Activated CD8-positive, alpha-beta memory T cell treated with anti-CD3 and anti-CD28 coated beads for 48 hours (primary cell): Measurements from ENCODE around the gene BTBD1.
"Not testable (repeated sequence)": the region's sequence is repeated elsewhere in the genome, so short reads cannot be mapped to it uniquely, and the experiment has no call there.

ENCODE experiments used
- DNase-seq, 3 experiments: peaks; one replicate each; pipeline ENCODE4 v3.0.0-alpha.2; 2020; ENCODE audit warnings: low read depth in 2 of 3, low spot score in 2 of 3

BTBD1 gene

DNA sequence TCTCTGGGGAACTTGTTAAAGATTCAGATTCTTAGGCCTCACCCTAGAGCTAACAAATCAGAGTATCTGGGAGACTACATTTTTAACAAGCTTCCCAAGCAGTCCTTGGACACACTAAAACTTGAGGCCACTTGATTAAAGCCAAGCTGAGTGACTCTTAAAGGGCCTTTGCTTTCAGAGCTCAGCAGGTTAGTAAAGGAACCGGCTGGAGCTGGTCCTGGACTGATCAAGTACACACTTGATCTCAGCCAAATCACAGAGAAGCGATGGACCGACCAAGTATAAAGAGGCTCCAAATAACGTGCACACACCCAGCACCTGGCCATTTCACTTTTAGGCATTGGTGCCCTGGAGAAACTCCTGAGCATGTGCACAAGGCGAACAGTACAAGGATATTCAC lies 27.5 kb upstream of the BTBD1 start:
- no peak for DNase-seq

- no peak for DNase-seq
These were observed 25.4 kb upstream of the BTBD1 start for GRCh38 chr15:83092309-83092976.

DNA sequence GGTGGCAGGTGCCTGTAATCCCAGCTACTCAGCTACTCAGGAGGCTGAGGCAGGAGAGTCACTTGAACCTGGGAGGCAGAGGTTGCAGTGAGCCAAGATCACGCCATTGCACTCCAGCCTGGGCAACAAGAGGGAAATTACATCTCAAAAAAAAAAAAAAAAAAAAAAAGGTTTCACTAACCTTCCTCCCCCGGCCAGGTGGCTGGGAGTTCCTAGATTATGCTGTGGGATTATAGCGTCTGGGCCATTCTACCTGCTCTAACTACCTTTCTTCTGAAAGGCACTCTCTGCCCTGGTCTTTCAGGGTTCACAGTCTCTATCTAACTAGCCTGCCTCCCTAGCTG lies 24.9 kb upstream of the BTBD1 start:
- DNase-seq: not testable (repeated sequence)

GRCh38 chr15:83090465-83090864 lies 23.4 kb upstream of the BTBD1 start:
- DNase-seq: no peak

- no peak for DNase-seq
These were observed 21.8 kb upstream of the BTBD1 start for GRCh38 chr15:83088876-83089275.

GRCh38 chr15:83087576-83087975 lies 20.5 kb upstream of the BTBD1 start:
- DNase-seq: no peak

- not testable (repeated sequence) for DNase-seq
These were observed 19.0 kb upstream of the BTBD1 start for GRCh38 chr15:83085864-83086552.

- not testable (repeated sequence) for DNase-seq
These were observed 18.4 kb upstream of the BTBD1 start for GRCh38 chr15:83085461-83085860.

- no peak for DNase-seq
These were observed 15.8 kb upstream of the BTBD1 start for GRCh38 chr15:83082730-83083386.

DNA sequence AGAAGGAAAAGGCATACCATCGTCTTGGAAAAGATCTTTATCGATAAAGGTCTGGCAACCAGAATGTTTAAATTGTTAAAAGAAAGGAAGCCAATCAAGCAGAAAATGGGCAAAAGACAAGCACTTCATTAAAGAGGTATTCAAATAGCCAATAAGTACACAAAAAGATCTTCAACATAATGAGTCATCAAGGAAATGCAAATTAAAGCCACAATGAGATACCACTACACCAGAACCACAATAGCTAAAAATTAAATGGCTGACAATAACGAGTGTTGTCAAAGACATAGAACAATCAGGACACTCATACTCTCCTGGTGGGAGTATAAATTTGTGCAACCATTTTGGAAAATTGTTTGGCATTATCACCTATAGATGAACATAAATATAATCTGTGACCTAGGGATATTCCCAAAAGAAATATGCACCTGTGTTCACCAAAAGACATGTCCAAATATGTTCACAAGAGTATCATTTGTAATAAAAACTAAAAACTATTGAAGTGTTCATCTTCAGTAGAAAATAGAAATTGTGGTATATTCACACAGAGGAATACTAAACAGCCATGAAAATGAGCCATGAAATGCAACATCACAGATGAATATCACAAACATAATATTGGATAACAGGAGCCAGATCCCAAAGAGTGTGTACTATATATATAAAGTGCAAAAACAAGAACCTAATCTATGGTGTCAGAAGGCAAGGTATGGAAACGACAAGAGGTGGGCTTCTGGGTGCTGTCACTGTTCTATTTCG lies 14.4 kb upstream of the BTBD1 start:
- no peak for DNase-seq

DNA sequence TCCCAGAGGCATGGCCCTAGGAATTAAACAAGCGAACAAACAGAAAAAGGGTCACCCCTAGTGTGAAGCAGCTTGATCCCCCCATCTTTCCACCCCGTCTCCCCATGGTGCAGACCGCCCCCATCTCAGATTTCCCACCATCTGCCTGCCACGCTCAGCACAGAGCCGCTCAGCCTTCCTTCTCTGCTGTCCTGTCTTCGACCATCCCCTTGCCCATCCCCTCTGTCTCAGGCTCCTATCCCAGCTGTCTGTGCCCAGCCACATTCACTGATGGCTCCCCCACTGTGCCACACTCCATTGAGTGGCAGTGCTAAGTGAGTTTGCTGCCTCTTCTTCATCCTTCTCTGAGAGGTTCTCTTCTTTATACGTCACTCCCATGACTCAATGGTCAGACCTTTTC lies 11.7 kb upstream of the BTBD1 start:
- no peak for DNase-seq

GRCh38 chr15:83077491-83078230 lies 10.6 kb upstream of the BTBD1 start:
- no peak for DNase-seq

DNA sequence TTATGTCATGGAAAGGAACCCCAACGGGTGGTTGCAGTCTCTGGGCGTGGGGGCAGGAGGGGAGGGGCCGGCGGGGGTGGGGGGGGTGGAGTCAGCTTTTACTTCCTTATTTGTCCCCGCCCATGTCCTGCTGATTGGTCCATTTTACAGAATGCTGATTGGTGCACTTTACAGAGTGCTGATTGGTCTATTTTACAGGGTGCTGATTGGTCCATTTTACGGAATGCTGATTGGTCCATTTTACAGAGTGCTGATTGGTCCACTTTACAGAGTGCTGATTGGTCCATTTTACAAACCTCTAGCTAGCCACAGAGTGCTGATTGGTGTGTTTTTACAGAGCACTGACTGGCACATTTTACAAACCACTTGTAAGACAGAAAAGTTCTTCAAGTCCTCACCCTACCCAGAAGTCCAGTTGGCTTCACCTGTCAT lies 2.2 kb upstream of the BTBD1 start:
- peak in 1 of 3 experiments; percentile 15 for DNase-seq

- no peak for DNase-seq
These were observed 1.0 kb upstream of the BTBD1 start for GRCh38 chr15:83068054-83068453.

DNA sequence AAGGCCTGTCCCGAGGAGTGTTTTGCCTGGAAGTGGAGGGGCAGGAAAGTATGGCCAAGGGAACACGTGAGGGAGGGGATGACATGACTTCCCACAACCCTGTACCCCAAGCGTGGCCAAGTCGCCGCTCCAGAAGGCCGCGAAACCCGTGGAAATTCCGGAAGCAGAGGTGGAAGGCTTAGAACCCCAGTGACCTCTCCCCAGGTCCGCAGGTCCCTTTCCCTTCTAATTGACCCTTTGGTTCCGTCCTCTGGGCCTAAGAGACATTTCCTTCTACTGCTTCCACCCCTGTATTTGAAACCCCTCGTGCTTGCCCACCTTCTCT lies 548 bp upstream of the BTBD1 start:
- no peak for DNase-seq

- DNase-seq: no peak
These were observed 868 bp downstream of the BTBD1 start for GRCh38 chr15:83066034-83066733.

DNA sequence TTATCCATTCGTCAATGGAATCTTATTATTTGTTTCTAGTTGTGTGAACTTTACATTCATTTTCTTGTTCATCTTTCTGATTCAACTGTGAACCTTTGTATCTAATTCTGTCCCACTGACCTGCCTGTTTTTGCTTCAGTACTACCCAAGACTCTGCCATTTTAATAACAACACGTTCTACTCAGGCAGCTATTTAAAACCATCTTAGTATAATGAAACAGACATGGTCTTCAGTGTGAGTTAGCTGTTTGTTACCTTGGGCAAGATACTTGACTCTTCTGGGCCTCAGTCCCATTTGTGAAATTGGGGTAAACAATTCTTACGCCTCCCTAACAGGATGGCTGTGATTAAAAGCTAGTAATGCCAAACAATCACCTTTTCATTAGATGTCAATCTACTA lies 1.6 kb downstream of the BTBD1 start:
- DNase-seq: no peak

GRCh38 chr15:83064859-83065258 lies 2.2 kb downstream of the BTBD1 start:
- DNase-seq: no peak

DNA sequence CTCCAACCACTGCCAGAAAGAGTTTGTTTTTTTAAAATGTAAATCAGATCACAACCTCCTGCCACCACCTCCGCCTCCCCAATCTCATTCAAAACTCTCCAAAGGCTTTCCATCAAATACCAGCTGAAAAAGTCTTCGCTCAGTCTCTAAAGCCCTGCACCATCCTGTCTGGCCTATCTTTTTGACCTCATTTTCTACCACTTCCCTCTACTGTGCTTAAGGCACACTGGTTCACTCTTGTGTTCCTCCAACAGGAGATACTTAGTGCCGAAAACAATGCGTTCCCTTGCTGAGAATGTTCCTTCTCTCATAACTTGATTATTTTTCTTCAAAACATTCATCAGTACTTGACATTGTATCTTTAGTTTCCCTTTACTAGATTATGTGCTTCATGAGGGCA lies 3.5 kb downstream of the BTBD1 start:
- no peak for DNase-seq

- no peak for DNase-seq
These were observed 4.3 kb downstream of the BTBD1 start for GRCh38 chr15:83062768-83063180.

GRCh38 chr15:83061680-83062079 lies 5.4 kb downstream of the BTBD1 start:
- DNase-seq: no peak
